CD14-positive monocyte (primary cell): ENCODE data around the gene RILPL1. TPM values are rescaled to one million over a fixed set of nuclear protein-coding genes. Genes with fewer than 3 reads are reported as not detected.
"Not testable (repeated sequence)": the region's sequence is repeated elsewhere in the genome, so short reads cannot be mapped to it uniquely, and the experiment has no call there.

Experiments
- DNase-seq, 3 donors: peaks; one replicate each; pipeline ENCODE4 v3.0.0-alpha.2; 2011 to 2022
- H2AFZ ChIP-seq: 2 replicates; pipeline ENCODE4 v1.6.0; 2012; ENCODE audit warnings: mild to moderate bottlenecking, low read depth, low read length, inconsistent platforms; ENCODE audit not compliant: insufficient read depth, poor library complexity, severe bottlenecking
- H3K27ac ChIP-seq, 2 donors: 1 replicate in 1 of 2; 2 replicates in 1 of 2; pipeline ENCODE4 v1.5.1; 2012 to 2013; ENCODE audit warnings: low read length in 2 of 2, control low read depth in 1 of 2, inconsistent platforms in 1 of 2, low read depth in 1 of 2, mild to moderate bottlenecking in 1 of 2
- H3K27me3 ChIP-seq, 2 donors: one replicate each; pipeline versions ENCODE4 v1.6.0 to v1.6.1; 2011 to 2013; ENCODE audit warnings: low read length in 2 of 2; ENCODE audit not compliant: control insufficient read depth in 2 of 2, insufficient read depth in 2 of 2
- H3K36me3 ChIP-seq, 2 donors: replicated peaks in 1 of 2; 1 replicate in 1 of 2; 2 replicates in 1 of 2; pipeline versions ENCODE4 v1.5.1 to v1.6.1; 2012 to 2013; ENCODE audit warnings: low read length in 2 of 2, control low read depth in 1 of 2, inconsistent platforms in 1 of 2, mild to moderate bottlenecking in 1 of 2; ENCODE audit not compliant: insufficient read depth in 2 of 2, control insufficient read depth in 1 of 2
- H3K4me1 ChIP-seq, 2 donors: 1 replicate in 1 of 2; 2 replicates in 1 of 2; pipeline versions ENCODE4 v1.5.1 to v1.6.1; 2012 to 2013; ENCODE audit warnings: low read length in 2 of 2, control low read depth in 1 of 2, inconsistent platforms in 1 of 2, mild to moderate bottlenecking in 1 of 2, moderate library complexity in 1 of 2; ENCODE audit not compliant: insufficient read depth in 2 of 2, control insufficient read depth in 1 of 2
- H3K4me2 ChIP-seq: replicated peaks from 2 replicates; pipeline ENCODE3; 2012; ENCODE audit warnings: low read length, moderate library complexity, mild to moderate bottlenecking; ENCODE audit not compliant: poor library complexity, severe bottlenecking; ENCODE audit errors: extremely low read depth
- H3K4me3 ChIP-seq, 3 experiments: fragments of 200-600 bp in 1 of 3; sonication (generic) in 1 of 3; replicated peaks in 1 of 3; 1 replicate in 2 of 3; 2 replicates in 1 of 3; pipeline ENCODE4 v1.5.1; 2011 to 2013; ENCODE audit warnings: low read length in 3 of 3, mild to moderate bottlenecking in 3 of 3, control low read depth in 2 of 3, low read depth in 2 of 3, inconsistent platforms in 1 of 3, moderate library complexity in 1 of 3
- H3K79me2 ChIP-seq: 2 replicates; pipeline ENCODE4 v1.6.0; 2012; ENCODE audit warnings: mild to moderate bottlenecking, control low read depth, inconsistent platforms, low read length, moderate library complexity; ENCODE audit not compliant: insufficient read depth
- H3K9ac ChIP-seq: 2 replicates; pipeline ENCODE4 v1.6.0; 2017; ENCODE audit warnings: low read length, mild to moderate bottlenecking; ENCODE audit not compliant: insufficient read depth, poor library complexity, severe bottlenecking
- H3K9me3 ChIP-seq, 2 donors: replicated peaks in 1 of 2; 1 replicate in 1 of 2; 2 replicates in 1 of 2; pipeline versions ENCODE4 v1.5.1 to v1.6.1; 2012 to 2013; ENCODE audit warnings: low read length in 2 of 2, control low read depth in 1 of 2; ENCODE audit not compliant: control insufficient read depth in 1 of 2, insufficient read depth in 1 of 2
- H4K20me1 ChIP-seq: 2 replicates; pipeline ENCODE4 v1.6.0; 2012; ENCODE audit warnings: mild to moderate bottlenecking, low read length, control low read depth, moderate library complexity; ENCODE audit not compliant: insufficient read depth
- H3K27ac Mint-ChIP-seq, 7 donors: one replicate each; pipeline ENCODE4 v1.8.0; 2020; ENCODE audit warnings: mild to moderate bottlenecking in 7 of 7, mixed read lengths in 7 of 7, moderate library complexity in 6 of 7, inconsistent platforms in 2 of 7
- H3K27me3 Mint-ChIP-seq, 3 donors: one replicate each; pipeline ENCODE4 v1.8.0; 2021 to 2022; ENCODE audit warnings: low read depth in 3 of 3, mild to moderate bottlenecking in 3 of 3, mixed read lengths in 3 of 3, moderate library complexity in 3 of 3, inconsistent platforms in 1 of 3
- H3K36me3 Mint-ChIP-seq, 2 donors: one replicate each; pipeline ENCODE4 v1.8.0; 2020; ENCODE audit warnings: mixed read lengths in 2 of 2, inconsistent platforms in 1 of 2, mild to moderate bottlenecking in 1 of 2
- H3K4me1 Mint-ChIP-seq: one replicate; pipeline ENCODE4 v1.8.0; 2020; ENCODE audit warnings: mild to moderate bottlenecking, mixed read lengths
- H3K4me3 Mint-ChIP-seq, 2 donors: one replicate each; pipeline ENCODE4 v1.8.0; 2020; ENCODE audit warnings: mild to moderate bottlenecking in 2 of 2, mixed read lengths in 2 of 2, moderate library complexity in 1 of 2
- H3K9me3 Mint-ChIP-seq, 7 donors: one replicate each; pipeline ENCODE4 v1.8.0; 2020 to 2022; ENCODE audit warnings: mixed read lengths in 7 of 7, mild to moderate bottlenecking in 6 of 7, moderate library complexity in 6 of 7, inconsistent platforms in 2 of 7
- CTCF ChIP-seq: fragments of 200-600 bp; IDR thresholded peaks from one replicate; pipeline ENCODE4 v1.8.0; 2022; ENCODE audit warnings: antibody characterized with exemption, mild to moderate bottlenecking
- WGBS: methylation state at CpG from one replicate; pipeline ENCODE4 v1.1.5; 2013; ENCODE audit warnings: missing lambda C conversion rate; ENCODE audit not compliant: insufficient coverage; 5-methylcytosine and 5-hydroxymethylcytosine counted together
- intact Hi-C, 2 donors: fragments of 100-400 bp; cut with micrococcal nuclease; formaldehyde crosslinking; loops; one replicate each; pipeline versions ENCODE4 v1.15.0 to v1.15.1; 2023
- polyA plus RNA-seq, 3 donors: library from polyadenylated mRNA; depleted of rRNA in 1 of 3; unstranded in 2 of 3; stranded (reverse) in 1 of 3; fragments of 300-500 nt in 2 of 3; fragments of >200 nt in 1 of 3; fragmentation: Illumina TruSeq in 2 of 3; gene quantifications; 1 replicate in 2 of 3; 2 replicates in 1 of 3; pipeline ENCODE4 v1.2.3, GENCODE V29; 2012 to 2021

RILPL1 gene
- polyA plus RNA-seq, 3 donors = 1.2 TPM; not detected in 2

GRCh38 chr12:123457980-123458779 lies 75.3 kb downstream of the RILPL1 start, which contains the start of gene SNRNP35:
Gene SNRNP35, plus strand, starts transcription at chr12:123458139. Its CDS starts 7,402 bp downstream, at chr12:123465541.
- Histone ChIP-seq H3K4me1 (peaks cover 16 to 18% of the 10 kb centered on the region in 2 donors), H3K27me3 (no peaks in the 10 kb centered on the region), H3K27ac (peak within 1 kb of the TSS; percentile 97 to 99), H3K9me3 (no peaks in the 10 kb centered on the region), H3K79me2 (peaks cover 47% of the 10 kb centered on the region), H3K4me3 (peak within 1 kb of the TSS; percentile 56 to 98 (median 74)), H3K9ac (peak within 1 kb of the TSS; percentile 96), H3K36me3 (peaks cover 0 to 4% of the 10 kb centered on the region in 2 donors), H3K4me2 (peak within 1 kb of the TSS; percentile 80), H2AFZ (peak within 1 kb of the TSS; percentile 99), H4K20me1 (peaks cover 10% of the 10 kb centered on the region)
- no peaks in the 10 kb centered on the region for H3K9me3 Mint-ChIP-seq
- DNase-seq = peak; percentile 73 to 76 (median 74)
- peak within 1 kb of the TSS; percentile 99 to 100 (median 100) for H3K27ac Mint-ChIP-seq
- H3K36me3 Mint-ChIP-seq = peaks cover 7 to 12% of the 10 kb centered on the region in 2 donors
- intact Hi-C loops = loop anchor here in 1 of 2 donors (5.0 kb wide), 2 partner anchors 76 to 124 kb away; partner anchors contain the start of genes KMT5A and TMED2
- no peak for TF ChIP-seq CTCF
- H3K4me1 Mint-ChIP-seq = peaks cover 20% of the 10 kb centered on the region
- peak within 1 kb of the TSS; percentile 97 to 99 for H3K4me3 Mint-ChIP-seq
- H3K27me3 Mint-ChIP-seq = no peaks in the 10 kb centered on the region
- under 1% methylated on average over 38 of the region's 48 CpGs for WGBS

- no peaks in the 10 kb centered on the region for H4K20me1 ChIP-seq
- Mint-ChIP-seq H3K4me3 (no peak overlapping the region), H3K36me3 (no peaks in the 10 kb centered on the region), H3K27ac (peak overlapping the region in 1 of 7 donors; percentile 35), H3K4me1 (peaks cover 16% of the 10 kb centered on the region), H3K27me3 (peaks cover 0 to under 1% (median 0%) of the 10 kb centered on the region in 3 donors), H3K9me3 (peaks cover 0 to 2% (median 0%) of the 10 kb centered on the region in 7 donors)
- no peak for DNase-seq
- intact Hi-C loops = no loop called here
- no peak overlapping the region for H3K9ac ChIP-seq
- no peaks in the 10 kb centered on the region for H3K9me3 ChIP-seq
- H3K4me3 ChIP-seq = no peak overlapping the region
- H3K36me3 ChIP-seq = no peaks in the 10 kb centered on the region
- H3K27me3 ChIP-seq = no peaks in the 10 kb centered on the region
- H3K4me1 ChIP-seq = peaks cover 12 to 18% of the 10 kb centered on the region in 2 donors
- H3K4me2 ChIP-seq = no peak overlapping the region
- H3K79me2 ChIP-seq = no peaks in the 10 kb centered on the region
- no CpG with 5 or more reads among the region's 3 CpGs for WGBS
- no peak overlapping the region for H3K27ac ChIP-seq
- no peak overlapping the region for H2AFZ ChIP-seq
- no peak for TF ChIP-seq CTCF
Measured at GRCh38 chr12:123453165-123453564, 80.4 kb downstream of the RILPL1 start.

GRCh38 chr12:123452276-123452550 lies 81.3 kb downstream of the RILPL1 start:
- H3K27ac Mint-ChIP-seq = peak overlapping the region in 3 of 7 donors; percentile 35 to 81 (median 56)
- 0% methylated on average over 1 of the region's 1 CpG for WGBS
- H4K20me1 ChIP-seq, intact Hi-C loops, H3K27me3 Mint-ChIP-seq, H3K4me2 ChIP-seq, H3K9me3 Mint-ChIP-seq, H3K36me3 Mint-ChIP-seq, H3K9me3 ChIP-seq, H3K27ac ChIP-seq, DNase-seq, H3K36me3 ChIP-seq, H2AFZ ChIP-seq, H3K4me3 Mint-ChIP-seq, H3K27me3 ChIP-seq, H3K79me2 ChIP-seq, H3K9ac ChIP-seq, H3K4me3 ChIP-seq: not testable (repeated sequence)
- H3K4me1 Mint-ChIP-seq = peaks cover 26% of the 10 kb centered on the region
- H3K4me1 ChIP-seq = peaks cover 21 to 24% of the 10 kb centered on the region in 2 donors
